ENCODE results near the gene PERCC1.

The PERCC1 gene

DNA sequence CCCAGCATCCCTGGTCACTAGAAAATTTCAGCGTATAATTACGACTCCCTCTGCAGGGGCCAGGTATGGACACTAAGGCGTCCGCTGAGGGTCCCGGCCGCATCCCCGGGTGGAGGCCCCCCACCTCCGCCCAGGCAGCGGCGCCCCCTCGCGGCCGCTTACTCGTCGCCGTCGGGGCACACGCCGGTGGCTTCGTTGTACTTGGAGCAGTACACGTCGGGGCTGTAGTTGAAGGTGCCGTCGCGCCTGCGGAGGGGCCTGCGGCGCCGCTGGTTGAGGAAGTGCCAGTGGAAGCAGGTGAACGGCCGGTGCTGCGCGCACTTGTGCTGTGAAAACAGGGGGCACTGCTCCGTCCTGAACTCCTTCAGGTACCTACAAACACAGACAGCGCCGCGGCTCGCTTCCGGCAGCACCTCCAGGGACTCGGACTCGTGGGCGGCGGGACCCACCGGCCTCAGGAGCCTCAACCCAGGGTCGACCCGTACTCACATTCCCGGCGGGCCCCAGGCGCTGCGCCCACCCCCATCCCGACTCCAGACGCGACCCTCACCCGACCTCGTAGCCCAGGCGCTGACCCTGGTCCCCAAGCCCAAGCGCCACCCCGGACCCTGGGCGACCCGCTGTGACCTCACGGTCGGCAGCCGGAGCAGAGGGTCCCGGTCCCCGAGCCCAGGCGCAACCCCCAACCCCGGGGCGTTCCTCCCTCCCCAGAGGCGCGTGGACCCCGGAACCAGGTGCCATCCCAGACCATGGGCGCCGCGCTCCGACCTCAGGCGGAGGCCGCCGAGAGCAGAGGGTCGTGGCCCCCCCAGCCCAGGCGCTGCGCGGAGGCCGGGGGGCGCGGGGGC, 17.0 kb upstream of the PERCC1 start:
- no peak for DNase-seq

DNA sequence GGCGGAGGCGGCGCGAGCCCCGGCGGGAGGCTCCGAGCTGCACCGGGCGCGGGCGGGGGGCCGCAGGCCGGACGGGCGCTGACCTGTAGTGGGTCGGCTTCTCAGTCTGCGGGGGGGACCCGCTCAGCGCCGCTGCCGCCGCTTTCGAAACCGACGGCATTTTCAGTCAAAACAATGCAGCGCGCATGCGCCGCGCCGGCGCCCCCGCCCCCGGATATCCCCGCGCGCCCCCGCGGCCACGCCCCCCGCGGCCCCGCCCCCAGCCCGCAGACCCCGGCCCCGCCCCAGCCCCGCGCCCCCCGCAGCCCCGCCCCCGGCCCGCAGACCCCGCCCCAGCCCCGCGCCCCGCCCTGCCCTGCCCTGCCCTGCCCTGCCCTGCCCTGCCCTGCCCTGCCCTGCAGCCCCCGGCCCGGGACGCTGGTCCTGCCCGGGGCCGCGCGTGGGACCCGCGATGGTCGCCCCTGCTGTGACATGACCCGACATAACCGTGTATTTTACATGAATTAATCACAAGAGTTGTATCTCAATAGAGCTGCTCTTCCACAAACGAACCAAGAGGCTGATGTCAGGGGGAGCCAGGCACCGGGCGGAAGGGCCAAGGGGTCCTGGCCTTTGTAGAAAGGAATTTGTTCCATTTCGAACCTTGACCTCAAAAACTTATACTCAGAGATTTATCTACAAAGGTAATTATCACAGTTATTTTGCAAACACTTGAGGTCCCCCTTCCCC, 16.2 kb upstream of the PERCC1 start, which contains the start of gene UNKL:
Gene UNKL (minus strand): TSS at position 173 of the 729 bp plus-strand sequence. CDS start 13 bp downstream, at position 160.
- peak; percentile 52 for DNase-seq

DNA sequence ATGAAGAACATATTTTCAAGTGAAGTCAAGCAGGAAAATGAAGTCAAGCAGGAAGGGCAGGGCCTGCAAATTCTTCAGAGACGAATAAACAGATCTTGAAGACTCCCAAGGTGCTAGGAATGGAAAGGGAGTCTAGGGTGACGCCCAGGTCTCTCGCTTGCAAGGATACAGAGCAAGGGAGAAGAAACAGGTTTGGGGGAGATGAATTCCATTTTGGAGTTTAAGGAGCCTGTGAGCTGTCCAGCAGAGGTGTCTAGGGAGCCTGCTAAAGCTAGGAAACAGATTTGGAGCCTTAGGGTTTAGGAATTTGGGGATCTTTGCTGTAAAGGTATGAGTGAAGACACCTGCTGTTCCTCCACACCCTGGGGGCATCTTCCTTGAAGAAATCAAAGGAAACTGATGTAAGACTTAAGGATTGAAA, 14.3 kb upstream of the PERCC1 start:
- DNase-seq: no peak

DNA sequence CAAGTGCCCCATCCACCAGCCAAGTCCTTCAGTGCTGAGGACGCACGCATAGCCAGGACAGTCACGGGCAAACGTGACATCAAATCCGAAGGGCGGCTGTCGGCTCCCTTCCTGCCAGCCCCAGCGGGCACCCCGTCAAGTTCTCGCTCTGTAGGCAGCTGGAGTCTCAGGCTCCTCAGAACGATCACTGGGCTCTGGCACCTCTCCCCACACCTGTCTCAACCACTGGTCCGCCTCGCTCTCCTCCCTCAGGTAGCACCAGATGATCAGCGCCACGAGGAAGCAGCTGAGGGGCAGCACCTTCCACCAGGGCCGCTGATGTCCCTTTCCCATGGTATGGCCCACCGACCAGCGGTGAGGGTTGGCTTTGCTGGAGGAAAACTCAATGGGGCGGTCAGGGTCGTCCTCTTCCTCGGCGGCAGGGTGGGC, 10.8 kb upstream of the PERCC1 start:
- DNase-seq: no peak

DNA sequence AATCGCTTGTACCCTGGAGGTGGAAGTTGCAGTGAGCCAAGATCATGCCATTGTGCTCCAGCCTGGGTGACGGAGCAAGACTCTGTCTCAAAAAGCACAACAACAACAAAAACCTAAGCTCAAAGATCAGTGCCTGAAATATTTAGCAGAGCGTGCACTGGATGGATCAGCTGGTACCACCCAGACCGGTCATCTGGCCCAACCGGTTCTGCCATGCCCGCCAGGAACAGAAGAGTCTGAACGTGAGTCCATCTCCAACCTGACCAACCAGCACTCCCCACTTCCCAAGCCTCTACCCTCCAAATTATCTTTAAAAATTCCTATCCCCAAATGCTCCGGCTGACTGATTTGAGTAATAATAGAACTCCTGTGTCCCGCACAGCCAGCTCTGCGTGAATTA, 8.8 kb upstream of the PERCC1 start:
- DNase-seq: no peak

DNA sequence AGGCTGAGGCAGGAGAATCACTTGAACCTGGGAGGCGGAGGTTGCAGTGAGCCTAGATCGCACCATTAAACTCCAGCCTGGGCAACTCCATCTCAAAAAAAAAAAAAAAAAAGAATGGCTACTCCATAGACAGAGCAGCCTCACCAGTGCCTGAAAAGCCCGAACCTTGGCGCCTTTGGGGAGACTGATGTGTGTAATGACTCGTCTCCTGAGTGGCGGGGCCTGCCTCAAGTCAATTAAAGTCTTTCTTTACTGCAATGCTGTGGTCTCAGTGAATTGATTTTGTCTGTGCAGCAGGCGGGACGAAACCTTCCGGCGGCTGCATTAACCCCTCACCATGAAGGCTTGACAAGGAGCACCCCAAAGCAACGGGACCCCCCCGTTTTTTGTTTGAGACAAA, 6.8 kb upstream of the PERCC1 start:
- DNase-seq: no peak

DNA sequence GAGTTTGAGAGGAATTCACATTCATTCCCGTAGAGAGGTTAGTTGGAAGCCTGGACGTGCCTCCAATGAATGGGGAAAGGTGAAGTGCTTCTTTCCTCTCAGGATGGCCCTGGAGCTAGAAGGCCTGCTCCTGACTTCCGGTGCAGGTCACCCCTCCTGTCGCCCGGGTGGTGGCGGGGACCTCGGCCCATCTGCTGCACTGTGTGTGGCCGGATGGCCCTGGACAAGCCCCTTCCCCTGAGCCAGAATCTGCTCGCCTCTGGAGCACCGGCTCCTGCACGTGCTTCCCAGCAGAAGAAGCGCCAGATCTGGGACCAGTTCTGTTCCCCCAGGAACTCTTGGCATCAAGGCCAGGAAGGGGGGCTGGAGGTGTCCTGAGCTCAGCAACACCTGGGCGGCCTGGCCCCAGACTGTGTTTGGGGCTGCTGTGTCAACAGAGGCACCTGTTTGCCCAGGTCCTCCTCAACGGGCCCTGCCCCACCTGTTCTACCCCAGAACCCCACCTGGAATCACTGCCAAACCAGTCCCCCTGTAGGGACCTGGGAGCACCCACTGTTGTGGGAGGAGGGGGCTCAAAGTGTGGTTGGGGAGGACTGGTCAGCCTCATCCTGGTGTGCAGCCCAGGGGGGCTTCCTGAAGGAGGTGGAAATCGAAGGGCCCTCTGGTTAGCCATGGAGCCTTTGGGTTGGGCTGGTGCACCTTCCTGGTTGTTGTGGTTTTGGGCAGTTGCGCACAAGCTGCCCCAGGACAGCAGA, 5.1 kb upstream of the PERCC1 start:
- no peak for DNase-seq

DNA sequence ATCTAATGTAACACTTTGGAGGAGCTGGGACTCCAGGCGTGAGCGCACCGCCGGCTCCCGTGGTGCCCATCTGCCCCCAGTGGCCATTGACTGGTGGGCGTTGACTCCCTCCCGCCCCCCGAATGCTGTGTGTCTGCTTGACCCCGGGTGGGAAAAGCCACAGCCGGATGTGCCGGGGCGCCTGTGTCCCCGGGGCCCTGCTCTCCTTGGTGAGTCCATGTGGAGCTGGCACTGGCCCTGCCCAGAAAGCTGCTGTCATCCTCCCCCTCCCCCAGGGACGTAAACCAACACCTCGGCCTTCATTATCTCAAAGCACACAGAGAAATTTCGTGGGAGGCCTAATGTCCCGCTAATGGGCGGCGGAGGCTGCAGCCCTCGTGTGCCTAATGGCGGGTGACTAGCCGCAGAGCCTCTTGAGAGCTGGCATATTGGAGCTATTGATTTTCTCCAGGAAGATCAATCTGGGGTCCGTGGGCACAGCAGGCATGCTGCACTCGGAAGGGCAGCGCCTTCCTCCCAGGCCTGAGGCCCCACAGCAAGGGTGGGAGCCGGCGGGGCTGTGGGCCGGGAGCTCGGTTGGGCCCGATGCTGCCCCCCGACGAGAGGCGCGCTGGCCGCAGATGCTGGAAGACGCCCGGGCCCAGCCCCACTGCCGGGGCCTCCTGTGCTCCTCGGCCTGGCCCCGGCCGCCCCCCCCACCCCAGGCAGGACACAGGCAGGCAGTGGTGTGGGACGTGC, 4.0 kb upstream of the PERCC1 start:
- DNase-seq: peak; percentile 86

DNA sequence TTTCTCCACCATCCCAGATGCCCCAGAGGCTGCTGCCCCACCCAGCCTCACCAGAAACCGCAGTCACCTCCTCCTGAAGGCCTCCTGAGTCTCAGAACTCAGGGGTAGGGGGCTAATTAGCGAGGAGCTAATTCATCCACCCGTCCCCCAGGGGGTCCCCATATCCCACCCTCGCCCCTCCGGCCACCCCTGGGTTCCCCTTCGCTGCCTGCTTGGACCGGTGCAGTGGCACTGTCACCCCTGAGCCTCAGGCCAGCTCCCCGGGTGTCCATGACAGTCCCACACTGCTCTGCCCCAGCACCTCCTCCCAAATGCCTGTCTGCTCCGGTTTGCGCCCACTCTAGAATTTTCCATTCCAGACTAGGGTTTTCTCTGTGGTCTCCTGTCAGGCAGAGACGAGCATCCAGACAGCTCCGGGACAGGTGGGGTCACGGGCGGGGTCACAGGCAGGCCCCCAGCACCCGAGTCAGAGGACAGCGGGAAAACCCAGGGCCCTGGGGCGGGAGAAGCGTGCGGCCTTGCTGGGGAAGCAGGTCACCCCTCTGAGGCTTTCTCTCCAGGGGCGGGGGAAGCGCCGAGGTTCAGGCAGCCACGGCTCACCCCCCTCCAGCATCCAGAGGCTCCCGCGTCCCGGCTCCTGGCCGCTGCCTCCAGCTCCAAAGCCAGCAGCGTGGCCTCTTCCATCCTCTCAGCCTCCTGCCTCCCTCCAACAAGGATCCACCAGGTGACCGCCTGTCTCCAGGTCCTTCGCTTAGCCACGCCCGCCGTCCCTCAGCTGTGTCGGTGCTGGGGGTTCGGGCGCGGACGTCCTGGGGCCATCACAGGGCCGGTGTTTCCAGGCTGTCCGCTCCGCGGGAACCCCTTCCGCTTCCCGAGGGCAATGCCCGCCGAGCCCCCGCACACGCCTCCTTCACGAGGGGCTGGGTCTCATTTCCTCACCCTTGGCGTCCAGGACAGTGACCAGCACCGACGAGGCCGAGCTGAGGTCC, 3.1 kb upstream of the PERCC1 start:
- DNase-seq: no peak

DNA sequence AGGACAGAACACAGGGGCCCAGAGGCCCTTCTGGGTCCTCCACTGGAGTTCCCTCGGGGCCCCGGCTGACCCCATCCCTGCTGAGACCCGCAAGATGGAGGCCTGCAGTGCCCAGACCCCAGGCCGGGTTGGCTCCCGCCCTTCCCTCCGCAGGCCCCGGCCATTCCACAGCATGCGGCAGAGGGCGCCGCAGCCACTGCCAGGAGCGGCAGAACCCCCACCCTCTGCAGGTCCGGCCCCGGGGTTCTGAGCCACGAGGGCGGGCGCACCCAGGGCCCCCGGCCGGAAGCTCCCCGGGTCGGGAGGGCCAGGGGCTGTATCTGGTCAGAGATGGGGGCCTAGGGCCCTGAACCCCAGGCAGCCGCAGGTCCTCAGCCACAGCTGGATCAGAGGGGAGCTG, 2.4 kb upstream of the PERCC1 start:
- DNase-seq: no peak

DNA sequence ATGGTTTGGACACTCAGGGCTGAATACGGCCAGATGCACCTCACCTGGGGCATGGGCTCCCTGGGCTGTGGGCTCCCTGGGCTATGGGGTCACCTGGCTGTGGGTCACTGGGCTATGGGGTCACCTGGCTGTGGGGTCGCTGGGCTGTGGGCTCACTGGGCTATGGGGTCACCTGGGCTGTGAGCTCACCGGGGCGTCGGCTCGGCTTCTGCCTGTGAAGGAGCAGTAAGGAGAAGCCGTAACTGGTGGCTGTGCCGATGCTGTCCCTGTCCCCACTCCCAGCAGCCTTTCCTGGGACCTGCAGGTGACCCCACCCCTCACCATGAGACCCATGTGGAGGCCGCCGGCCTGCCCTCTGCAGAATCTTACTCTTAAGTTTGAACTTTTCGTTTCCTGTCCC, 1.9 kb upstream of the PERCC1 start:
- no peak for DNase-seq

DNA sequence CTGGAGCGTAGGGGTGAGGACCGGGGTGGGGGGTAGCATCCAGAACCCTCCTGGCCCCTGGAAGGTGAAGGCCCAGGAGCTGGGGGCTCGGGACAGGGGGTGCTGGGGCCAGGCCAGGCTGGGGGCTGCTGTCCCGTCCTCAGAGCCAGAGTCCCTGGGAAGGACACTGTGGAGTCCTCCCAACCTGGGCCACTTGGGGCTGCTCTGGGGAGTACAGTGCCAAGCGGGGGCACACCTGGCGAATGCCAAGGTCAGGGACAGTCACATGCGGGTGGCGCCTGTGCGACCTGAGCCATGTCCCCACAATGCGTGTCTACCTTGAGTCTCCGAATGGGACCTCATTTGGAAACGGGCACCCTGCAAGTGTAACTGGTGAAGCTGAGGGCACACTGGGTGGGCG, 1.2 kb upstream of the PERCC1 start:
- DNase-seq: no peak

DNA sequence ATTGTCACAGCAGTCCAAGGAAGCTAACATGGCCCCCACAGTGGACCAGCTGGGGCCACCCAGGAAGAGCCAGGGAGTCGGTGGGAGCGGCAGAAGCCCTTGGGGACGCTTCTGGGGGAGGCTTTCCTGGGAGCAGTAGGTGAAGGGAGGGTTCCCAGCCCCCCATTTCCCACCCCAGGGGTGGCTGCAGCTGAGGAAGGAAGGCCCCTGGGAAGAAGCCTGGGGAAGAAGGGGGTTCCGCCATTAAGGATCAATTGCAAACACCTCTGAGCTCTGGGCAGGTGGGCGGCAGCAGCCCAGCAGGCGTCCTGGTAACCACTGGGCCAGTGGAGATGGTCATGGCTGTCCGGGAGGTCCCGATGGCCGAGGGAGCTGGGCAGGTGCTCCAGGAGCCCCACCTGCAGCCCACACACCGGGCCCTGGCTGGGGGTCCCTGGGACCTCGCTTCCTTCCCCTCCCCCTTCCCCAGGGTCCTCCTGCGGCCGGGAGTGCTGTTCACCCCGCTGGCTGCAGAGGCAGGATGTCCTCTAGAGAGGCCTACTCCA, 592 bp upstream of the PERCC1 start:
- DNase-seq: no peak

DNA sequence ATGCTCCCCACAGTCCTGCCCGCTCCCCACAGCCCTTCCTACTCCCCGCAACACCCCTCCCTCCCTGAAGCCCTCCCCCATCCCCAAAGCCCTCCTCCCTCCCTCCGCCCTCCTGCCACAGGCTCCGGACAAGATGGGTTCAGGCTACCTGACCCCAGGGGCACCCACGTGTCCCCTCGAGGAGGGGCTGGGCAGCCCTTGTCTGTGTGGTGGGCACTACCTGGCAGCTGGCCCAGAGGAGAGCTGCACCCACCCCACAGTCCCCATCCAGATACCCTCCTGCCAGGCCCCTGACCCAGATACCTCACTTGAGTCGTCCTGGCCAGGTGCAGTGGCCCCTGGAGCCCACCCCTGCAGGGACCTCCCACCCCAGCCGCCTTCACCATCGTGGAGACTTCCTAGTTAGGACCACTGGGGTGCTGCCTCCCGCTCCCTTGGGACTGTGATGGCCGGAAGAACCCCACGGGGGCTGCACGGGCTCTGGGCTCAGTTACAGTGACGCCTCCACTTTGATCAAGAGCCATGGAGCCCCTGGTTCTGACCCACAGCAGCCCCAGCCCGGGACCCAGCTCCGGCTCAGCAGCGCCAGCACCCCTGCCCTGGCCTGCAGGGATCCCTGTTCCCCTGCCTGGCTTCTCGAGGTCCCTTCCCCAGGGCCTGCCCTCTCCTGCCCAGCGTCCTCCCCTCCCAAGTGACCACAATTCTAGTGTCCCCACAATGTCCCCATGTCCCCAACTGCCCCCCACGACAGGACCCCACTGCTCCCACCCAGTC, 806 bp downstream of the PERCC1 start:
- no peak for DNase-seq

DNA sequence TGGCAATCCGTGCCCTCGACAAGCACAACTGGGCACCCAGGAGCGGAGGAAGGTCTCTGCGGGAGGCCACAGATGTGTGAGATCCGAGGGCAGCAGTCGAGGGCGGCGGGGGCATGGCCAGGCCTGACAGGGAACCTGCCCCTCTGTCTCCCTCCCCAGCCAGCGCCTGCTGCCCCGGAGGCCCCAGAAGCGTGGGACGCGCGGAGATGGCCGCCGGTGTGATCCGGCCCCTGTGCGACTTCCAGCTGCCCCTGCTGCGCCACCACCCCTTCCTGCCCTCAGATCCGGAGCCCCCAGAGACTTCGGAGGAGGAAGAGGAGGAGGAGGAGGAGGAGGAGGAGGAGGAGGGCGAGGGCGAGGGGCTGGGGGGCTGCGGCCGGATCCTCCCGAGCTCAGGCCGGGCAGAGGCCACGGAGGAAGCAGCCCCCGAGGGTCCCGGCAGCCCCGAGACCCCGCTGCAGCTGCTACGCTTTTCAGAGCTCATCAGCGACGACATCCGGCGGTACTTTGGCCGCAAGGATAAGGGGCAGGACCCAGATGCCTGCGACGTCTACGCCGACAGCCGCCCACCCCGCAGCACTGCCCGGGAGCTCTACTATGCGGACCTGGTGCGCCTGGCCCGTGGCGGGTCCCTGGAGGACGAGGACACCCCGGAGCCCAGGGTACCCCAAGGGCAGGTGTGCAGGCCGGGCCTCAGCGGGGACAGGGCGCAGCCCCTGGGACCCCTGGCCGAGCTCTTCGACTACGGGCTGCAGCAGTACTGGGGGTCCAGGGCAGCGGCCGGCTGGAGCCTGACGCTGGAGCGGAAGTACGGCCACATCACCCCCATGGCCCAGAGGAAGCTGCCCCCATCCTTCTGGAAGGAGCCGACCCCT, 1.7 kb downstream of the PERCC1 start:
- DNase-seq: no peak

DNA sequence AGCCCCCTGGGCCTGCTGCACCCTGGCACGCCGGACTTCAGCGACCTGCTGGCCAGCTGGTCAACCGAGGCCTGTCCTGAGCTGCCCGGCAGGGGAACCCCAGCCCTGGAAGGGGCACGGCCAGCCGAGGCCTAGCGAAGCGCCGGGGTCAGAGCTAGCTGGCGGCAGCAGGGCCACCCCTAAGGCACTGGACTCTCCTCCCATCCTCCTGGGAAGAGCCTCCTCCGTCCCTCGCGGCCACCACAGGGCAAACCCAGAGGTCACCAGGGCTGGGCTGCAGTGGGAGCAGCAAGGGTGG, 2.3 kb downstream of the PERCC1 start:
- no peak for DNase-seq

DNA sequence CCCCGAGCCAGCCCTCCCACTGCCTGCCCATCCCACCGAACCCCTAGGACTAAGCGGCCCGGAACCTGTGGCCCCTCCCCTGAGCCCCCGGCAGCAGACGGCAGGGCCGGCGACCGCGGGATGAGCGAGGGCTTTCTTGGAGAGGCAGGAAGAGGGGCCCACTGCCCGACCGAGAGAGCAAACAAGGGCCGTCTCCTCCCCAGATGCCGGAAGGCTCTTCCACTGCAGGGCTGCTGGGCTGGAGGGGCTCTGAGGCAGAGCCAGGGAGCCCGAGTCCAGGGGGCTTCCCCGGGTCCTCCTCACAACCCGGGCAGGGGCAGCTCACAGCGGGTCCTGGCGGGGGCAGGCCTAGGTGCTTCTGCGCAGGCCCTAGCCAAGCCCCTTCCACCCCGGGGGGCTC, 2.9 kb downstream of the PERCC1 start:
- no peak for DNase-seq

DNA sequence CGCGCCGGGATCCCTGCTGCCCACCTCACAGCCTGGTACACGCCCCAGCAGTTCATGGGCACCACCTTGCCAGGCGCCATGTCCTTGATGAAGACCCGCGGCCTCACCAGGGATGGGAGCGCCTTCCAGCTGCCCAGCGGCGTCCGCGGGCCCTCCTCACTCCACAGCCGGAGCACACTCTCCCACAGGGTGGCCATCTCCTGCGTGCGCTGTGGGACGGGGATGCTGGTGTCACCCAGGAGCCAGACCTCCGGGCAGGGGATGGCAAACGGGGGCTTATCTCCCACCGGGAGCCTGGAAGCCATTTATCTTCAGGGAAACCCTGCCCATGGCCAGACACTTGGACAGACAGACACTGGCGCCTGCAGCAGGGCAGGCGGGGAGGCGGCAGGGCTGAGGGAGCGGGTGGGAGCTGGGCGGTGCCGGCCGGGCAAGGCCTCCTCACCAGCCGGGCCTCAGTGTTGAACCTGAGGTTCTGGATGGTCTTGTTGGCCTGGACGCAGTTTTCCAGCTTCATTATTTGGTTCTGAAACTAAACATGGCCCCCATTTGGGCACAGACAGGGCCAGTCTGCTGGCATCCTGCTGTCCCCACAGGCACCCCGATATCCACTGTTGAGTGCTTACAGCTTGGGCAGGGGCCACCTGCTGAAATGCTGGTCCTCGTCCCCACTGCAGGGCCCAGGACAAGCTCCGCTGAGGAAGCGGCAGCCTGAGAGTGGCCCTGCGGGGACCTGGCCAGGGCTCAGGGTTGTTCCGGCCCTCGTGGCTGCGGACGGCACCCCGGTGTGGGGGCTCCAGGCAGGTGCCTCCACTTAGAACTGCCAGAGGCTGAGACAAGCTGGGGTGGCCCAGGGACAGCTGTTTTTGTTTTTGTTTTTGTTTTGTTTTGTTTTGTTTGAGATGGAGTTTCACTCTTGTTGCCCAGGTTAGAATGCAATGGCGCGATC, 4.0 kb downstream of the PERCC1 start:
- no peak for DNase-seq
